HepG2 (cell line): ENCODE results near the gene GRAMD4. TPM values are rescaled to one million over a fixed set of nuclear protein-coding genes. Genes with fewer than 3 reads are reported as not detected.

Experiments used
- ATAC-seq: fragments of 200-7000 bp; cut with Tn5 transposase; 3 replicates; pipeline ENCODE4 v1.9.1; 2020; ENCODE audit warnings: mild to moderate bottlenecking, moderate library complexity
- BruUV-seq: library from RNA; stranded (reverse); fragments of 400-500 nt; replicated peaks from 2 replicates; lab custom pipeline; 2021; lab: Mats Ljungman, UMichigan
- CTCF ChIA-PET: fragments of 300-600 bp; formaldehyde crosslinking; extraction: SDS; loops from one replicate; lab custom pipeline; 2021; ENCODE audit warnings: low total read pairs, inconsistent platforms, low intra/inter-chr PET ratio; lab: Yijun Ruan, JAX
- POLR2A ChIA-PET: fragments of 350-600 bp; sonication (Branson Sonifier 250); formaldehyde crosslinking; loops from one replicate; lab custom pipeline; 2020; ENCODE audit warnings: antibody characterized with exemption, inconsistent platforms; lab: Yijun Ruan, JAX
- DNase-seq: peaks from one replicate; pipeline ENCODE4 v3.0.0-alpha.2; 2015; ENCODE audit warnings: low spot score
- FAIRE-seq: peaks from 3 replicates; lab custom pipeline; 2011; peaks lifted over from hg19 to GRCh38; lab: Jason Lieb, UNC
- H2AFZ ChIP-seq: one replicate; pipeline ENCODE4 v1.6.1; 2011; ENCODE audit warnings: low read length, inconsistent platforms
- H3K27ac ChIP-seq: fragments of 300-600 bp; 3 replicates; pipeline ENCODE4 v1.8.0; 2011; ENCODE audit warnings: mixed run types, mild to moderate bottlenecking, mixed read lengths, low read length, inconsistent platforms; ENCODE audit not compliant: insufficient read depth; ENCODE audit errors: extremely low read length
- H3K27me3 ChIP-seq, 2 experiments: fragments of 200-600 bp in 1 of 2; 2 replicates in 1 of 2; 3 replicates in 1 of 2; pipeline versions ENCODE4 v1.6.0 to v1.8.0; 2011; ENCODE audit warnings: low read length in 2 of 2, mild to moderate bottlenecking in 2 of 2, moderate library complexity in 2 of 2, inconsistent platforms in 1 of 2; ENCODE audit not compliant: insufficient read depth in 2 of 2, control insufficient read depth in 1 of 2
- H3K36me3 ChIP-seq, 2 experiments: fragments of 200-600 bp in 1 of 2; replicated peaks in 1 of 2; 2 replicates in 1 of 2; 3 replicates in 1 of 2; pipeline versions ENCODE4 v1.5.1 to v1.8.0; 2011; ENCODE audit warnings: low read length in 2 of 2, inconsistent platforms in 1 of 2; ENCODE audit not compliant: insufficient read depth in 2 of 2, control insufficient read depth in 1 of 2
- H3K4me1 ChIP-seq: 2 replicates; pipeline ENCODE4 v1.5.1; 2012; ENCODE audit warnings: low read length, inconsistent platforms; ENCODE audit not compliant: insufficient read depth
- H3K4me2 ChIP-seq: 2 replicates; pipeline ENCODE4 v1.6.0; 2011; ENCODE audit warnings: low read depth, low read length, inconsistent platforms
- H3K4me3 ChIP-seq, 3 experiments: fragments of 200-600 bp in 1 of 3; sonication (generic), shearing (Covaris generic) in 1 of 3; replicated peaks in 1 of 3; 2 replicates each; pipeline ENCODE4 v1.5.1; 2011 to 2016; ENCODE audit warnings: low read length in 3 of 3, inconsistent platforms in 2 of 3, low read depth in 2 of 3, mild to moderate bottlenecking in 2 of 3, control low read depth in 1 of 3, mixed read lengths in 1 of 3; ENCODE audit not compliant: insufficient read depth in 1 of 3
- H3K79me2 ChIP-seq: one replicate; pipeline ENCODE4 v1.6.1; 2011; ENCODE audit warnings: low read length, inconsistent platforms; ENCODE audit not compliant: insufficient read depth
- H3K9ac ChIP-seq: 2 replicates; pipeline ENCODE4 v1.6.0; 2011; ENCODE audit warnings: mild to moderate bottlenecking, low read depth, low read length, inconsistent platforms; ENCODE audit not compliant: insufficient read depth
- H3K9me3 ChIP-seq: 2 replicates; pipeline ENCODE4 v1.5.1; 2012; ENCODE audit warnings: mild to moderate bottlenecking, low read length
- H4K20me1 ChIP-seq: 2 replicates; pipeline ENCODE4 v1.6.0; 2011; ENCODE audit warnings: inconsistent platforms, mild to moderate bottlenecking, low read length, moderate library complexity; ENCODE audit not compliant: insufficient read depth
- ARNTL ChIP-seq: sonication (generic); formaldehyde crosslinking; IDR thresholded peaks from 2 replicates; pipeline ENCODE4 v1.4.0; 2020; ENCODE audit warnings: mild to moderate bottlenecking, missing genetic modification reagents
- CBX1 ChIP-seq: IDR thresholded peaks from one replicate; pipeline ENCODE4 v1.6.1; 2016; ENCODE audit warnings: antibody characterized with exemption, low read depth
- GATA4 ChIP-seq: sonication (generic); IDR thresholded peaks from 2 replicates; pipeline ENCODE4 v1.6.1; 2016; ENCODE audit warnings: antibody characterized with exemption, low read depth, borderline replicate concordance
- GATAD2A ChIP-seq: IDR thresholded peaks from 2 replicates; pipeline ENCODE4 v1.6.1; 2016
- HNF4A ChIP-seq: sonication (generic); formaldehyde crosslinking; IDR thresholded peaks from 2 replicates; pipeline ENCODE4 v1.4.0; 2020; ENCODE audit warnings: missing genetic modification reagents
- MIER3 ChIP-seq: IDR thresholded peaks from 2 replicates; pipeline ENCODE4 v1.6.1; 2016; ENCODE audit warnings: missing compliant biosample characterization, borderline replicate concordance
- NR2F2 ChIP-seq: IDR thresholded peaks from 2 replicates; pipeline ENCODE4 v1.6.1; 2012; ENCODE audit warnings: low read depth, inconsistent platforms, borderline replicate concordance
- NRL ChIP-seq: sonication (generic); formaldehyde crosslinking; IDR thresholded peaks from 2 replicates; pipeline ENCODE4 v1.5.0; 2020; ENCODE audit warnings: missing genetic modification reagents, mild to moderate bottlenecking, moderate library complexity, borderline replicate concordance
- SCMH1 ChIP-seq: sonication (generic); formaldehyde crosslinking; IDR thresholded peaks from 2 replicates; pipeline ENCODE4 v1.9.0; 2021; ENCODE audit warnings: missing genetic modification reagents, mild to moderate bottlenecking, borderline replicate concordance
- ZFP36L1 ChIP-seq: sonication (generic); formaldehyde crosslinking; IDR thresholded peaks from 2 replicates; pipeline ENCODE4 v1.8.0; 2022; ENCODE audit warnings: mild to moderate bottlenecking, missing genetic modification reagents, moderate library complexity
- ZNF205 ChIP-seq: IDR thresholded peaks from 2 replicates; pipeline ENCODE4 v1.6.1; 2018; ENCODE audit warnings: missing biosample characterization, missing genetic modification reagents
- ZNF446 ChIP-seq: sonication (generic); formaldehyde crosslinking; IDR thresholded peaks from 2 replicates; pipeline ENCODE4 v1.5.0; 2020; ENCODE audit warnings: mild to moderate bottlenecking, missing genetic modification reagents
- ZNF598 ChIP-seq: sonication (generic); formaldehyde crosslinking; IDR thresholded peaks from 2 replicates; pipeline ENCODE4 v1.5.1; 2020; ENCODE audit warnings: mild to moderate bottlenecking, missing genetic modification reagents, borderline replicate concordance
- ZNF616 ChIP-seq: sonication (generic); formaldehyde crosslinking; IDR thresholded peaks from 2 replicates; pipeline ENCODE4 v1.5.0; 2020; ENCODE audit warnings: low read depth, mild to moderate bottlenecking, missing genetic modification reagents
- WGBS: methylation state at CpG from one replicate; pipeline ENCODE4 v1.1.6; 2017; ENCODE audit warnings: low lambda C conversion rate; 5-methylcytosine and 5-hydroxymethylcytosine counted together
- in situ Hi-C: cut with HindIII; loops from 2 replicates; pipeline ENCODE4 v1.10.0; 2017; ENCODE audit warnings: low pct_unique_long_range_greater_than_20kb; ENCODE audit not compliant: extremely low pct_ligation_motif_present
- intact Hi-C: fragments of 100-400 bp; cut with micrococcal nuclease; formaldehyde crosslinking; loops from one replicate; pipeline ENCODE4 v1.10.0; 2022; ENCODE audit not compliant: unreplicated experiment
- polyA plus RNA-seq, 8 experiments: library from polyadenylated mRNA; depleted of rRNA in 3 of 8; stranded (reverse) in 7 of 8; unstranded in 1 of 8; fragments of >200 nt; fragmentation: Illumina TruSeq in 4 of 8; extraction: Trizol in 4 of 8; gene quantifications; 2 replicates each; pipeline versions ENCODE4 v1.2.1 to v1.2.3, GENCODE V29; 2011 to 2016; ENCODE audit warnings: low read depth in 4 of 8, missing spikeins in 1 of 8, mixed read lengths in 1 of 8; ENCODE audit not compliant: insufficient read depth in 1 of 8
- total RNA-seq, 5 experiments: library from RNA; depleted of rRNA; stranded (reverse); fragments of >200 nt; fragmentation: Illumina TruSeq; extraction: Trizol; gene quantifications; 2 replicates each; pipeline ENCODE4 v1.2.3, GENCODE V29; 2016; ENCODE audit warnings: low read depth in 1 of 5

The GRAMD4 gene
- total and polyA plus RNA-seq, 2 of the 13 experiments (the other 11 are each of a cell fraction or from before 2014, with no cell fraction given), result 15.2 to 15.7 TPM

- WGBS, result 98% methylated on average over 13 of the region's 19 CpGs
- no peaks in the 10 kb centered on the region for H3K4me1 ChIP-seq
- no peaks in the 10 kb centered on the region for H3K9me3 ChIP-seq
- H2AFZ ChIP-seq, result no peak overlapping the region
- in situ Hi-C loops, result loop anchor here (25.0 kb wide), 1 partner anchor 112 kb away; no protein-coding TSS in a partner anchor
- FAIRE-seq (no peak), DNase-seq (no peak), ATAC-seq (no peak)
- no TSS peak for BruUV-seq
- no peaks in the 10 kb centered on the region for H3K79me2 ChIP-seq
- TF ChIP-seq SCMH1 (no peak), NR2F2 (no peak), ZNF446 (CRISPR knock-in tag) (no peak), ZNF205 (CRISPR knock-in tag) (no peak), CBX1 (no peak), MIER3 (CRISPR knock-in tag) (no peak)
- no peak overlapping the region for H3K4me2 ChIP-seq
- no peak overlapping the region for H3K4me3 ChIP-seq
- no peak overlapping the region for H3K9ac ChIP-seq
- peaks cover 1 to 2% of the 10 kb centered on the region in 2 experiments; a peak in 3 of 5 replicates for H3K36me3 ChIP-seq
- ChIA-PET POLR2A (no interaction called here), CTCF (no interaction called here)
- H3K27me3 ChIP-seq, result no peaks in the 10 kb centered on the region
- H3K27ac ChIP-seq, result no peak overlapping the region
- no peaks in the 10 kb centered on the region for H4K20me1 ChIP-seq
- intact Hi-C loops, result no loop called here
These were observed 54.2 kb downstream of the GRAMD4 start for GRCh38 chr22:46674367-46674781.

GRCh38 chr22:46674906-46675305, 54.7 kb downstream of the GRAMD4 start:
- ChIA-PET POLR2A (no interaction called here), CTCF (no interaction called here)
- no peak overlapping the region for H3K27ac ChIP-seq
- no peaks in the 10 kb centered on the region for H3K9me3 ChIP-seq
- no peaks in the 10 kb centered on the region for H3K27me3 ChIP-seq
- no peak overlapping the region for H3K4me2 ChIP-seq
- no peaks in the 10 kb centered on the region for H3K4me1 ChIP-seq
- peaks cover 1 to 2% of the 10 kb centered on the region in 2 experiments; a peak in 3 of 5 replicates for H3K36me3 ChIP-seq
- no peak for FAIRE-seq
- no peak for ATAC-seq
- no peak overlapping the region for H2AFZ ChIP-seq
- no TSS peak for BruUV-seq
- WGBS, result 95% methylated on average over 6 of the region's 11 CpGs
- DNase-seq, result no peak
- in situ Hi-C loops (loop anchor here (25.0 kb wide), 1 partner anchor 113 kb away; no protein-coding TSS in a partner anchor), intact Hi-C loops (no loop called here)
- no peaks in the 10 kb centered on the region for H3K79me2 ChIP-seq
- H3K4me3 ChIP-seq, result no peak overlapping the region
- no peak overlapping the region for H3K9ac ChIP-seq
- H4K20me1 ChIP-seq, result no peaks in the 10 kb centered on the region
- TF ChIP-seq HNF4A, result no peak
- no peak for TF ChIP-seq ZFP36L1
- TF ChIP-seq ARNTL (CRISPR knock-in tag), result no peak
- no peak for TF ChIP-seq GATA4
- TF ChIP-seq ZNF616 (CRISPR knock-in tag), result no peak
- no peak for TF ChIP-seq NRL (CRISPR knock-in tag)
- no peak for TF ChIP-seq ZNF598 (CRISPR knock-in tag)
- no peak for TF ChIP-seq GATAD2A (CRISPR knock-in tag)
